SK-N-SH (cell line): Measurements from ENCODE around the gene SNTG2. TPM values are rescaled to one million over a fixed set of nuclear protein-coding genes. Genes with fewer than 3 reads are reported as not detected.

Source experiments
- CTCF ChIA-PET: fragments of 300-600, 350-600 bp; formaldehyde crosslinking; extraction: SDS; loops from one replicate; lab custom pipeline; 2021; lab: Yijun Ruan, JAX
- POLR2A ChIA-PET: fragments of 350-600 bp; sonication (Branson Sonifier 250); formaldehyde crosslinking; extraction: SDS; loops from one replicate; lab custom pipeline; 2020; ENCODE audit warnings: antibody characterized with exemption, inconsistent platforms; lab: Yijun Ruan, JAX
- DNase-seq: peaks from one replicate; pipeline ENCODE4 v3.0.0; 2012
- H2AFZ ChIP-seq: fragments of 200-600 bp; sonication (generic); 2 replicates; pipeline ENCODE4 v1.8.1; 2016; ENCODE audit warnings: antibody characterized with exemption, mild to moderate bottlenecking, low read depth
- H3F3A ChIP-seq: fragments of 200-600 bp; sonication (generic); replicated peaks from 2 replicates; pipeline ENCODE3; 2016; ENCODE audit warnings: antibody characterized with exemption, mild to moderate bottlenecking; ENCODE audit not compliant: insufficient read depth
- H3K27ac ChIP-seq, 2 experiments: fragments of 200-500 bp in 1 of 2; fragments of 200-600 bp in 1 of 2; sonication (Bioruptor generic) in 1 of 2; sonication (generic), shearing (Covaris generic) in 1 of 2; 2 replicates each; pipeline versions ENCODE4 v1.5.1 to v1.6.1; 2014 to 2016; ENCODE audit warnings: low read depth in 2 of 2, inconsistent platforms in 1 of 2, low read length in 1 of 2, mild to moderate bottlenecking in 1 of 2, mixed read lengths in 1 of 2
- H3K27me3 ChIP-seq: fragments of 200-600 bp; sonication (generic), shearing (Covaris generic); 2 replicates; pipeline ENCODE4 v1.6.1; 2016; ENCODE audit warnings: mixed run types; ENCODE audit not compliant: insufficient read depth
- H3K36me3 ChIP-seq, 2 experiments: fragments of 200-500 bp in 1 of 2; fragments of 200-600 bp in 1 of 2; sonication (Bioruptor generic) in 1 of 2; sonication (generic) in 1 of 2; replicated peaks in 1 of 2; 2 replicates each; pipeline versions ENCODE3 to v1.5.1; 2014 to 2016; ENCODE audit warnings: low read length in 1 of 2, mild to moderate bottlenecking in 1 of 2; ENCODE audit not compliant: insufficient read depth in 2 of 2, control insufficient read depth in 1 of 2
- H3K4me1 ChIP-seq, 2 experiments: fragments of 200-500 bp in 1 of 2; fragments of 200-600 bp in 1 of 2; sonication (Bioruptor generic) in 1 of 2; sonication (generic), shearing (Covaris generic) in 1 of 2; 2 replicates each; pipeline versions ENCODE4 v1.5.1 to v1.6.1; 2014 to 2016; ENCODE audit warnings: low read depth in 1 of 2, low read length in 1 of 2, mixed run types in 1 of 2; ENCODE audit not compliant: insufficient read depth in 2 of 2, control insufficient read depth in 1 of 2
- H3K4me2 ChIP-seq: fragments of 200-600 bp; sonication (generic), shearing (Covaris generic); 2 replicates; pipeline ENCODE4 v1.6.1; 2017; ENCODE audit warnings: mixed run types
- H3K4me3 ChIP-seq, 2 experiments: fragments of 200-500 bp in 1 of 2; fragments of 200-600 bp in 1 of 2; sonication (Bioruptor generic) in 1 of 2; sonication (generic), shearing (Covaris generic) in 1 of 2; 2 replicates each; pipeline versions ENCODE4 v1.5.1 to v1.8.1; 2014 to 2016; ENCODE audit warnings: low read depth in 2 of 2, inconsistent platforms in 1 of 2, low read length in 1 of 2, mild to moderate bottlenecking in 1 of 2, mixed read lengths in 1 of 2, moderate library complexity in 1 of 2
- H3K79me2 ChIP-seq: fragments of 200-600 bp; sonication (generic); 2 replicates; pipeline ENCODE4 v1.8.1; 2017; ENCODE audit warnings: mild to moderate bottlenecking; ENCODE audit not compliant: insufficient read depth
- H3K9ac ChIP-seq: fragments of 200-600 bp; sonication (generic); 2 replicates; pipeline ENCODE4 v1.6.1; 2017; ENCODE audit warnings: mixed run types
- H3K9me2 ChIP-seq: fragments of 200-600 bp; sonication (generic); 2 replicates; pipeline ENCODE4 v1.6.1; 2017; ENCODE audit warnings: mixed run types
- H3K9me3 ChIP-seq: fragments of 200-600 bp; sonication (generic); 2 replicates; pipeline ENCODE4 v1.6.1; 2017; ENCODE audit warnings: mixed run types, mild to moderate bottlenecking, moderate library complexity
- H4K20me1 ChIP-seq: fragments of 200-600 bp; sonication (generic); 2 replicates; pipeline ENCODE4 v1.6.1; 2017; ENCODE audit warnings: mild to moderate bottlenecking, mixed run types; ENCODE audit not compliant: insufficient read depth
- CTCF ChIP-seq: fragments of 200-600 bp; sonication (generic); IDR thresholded peaks from 2 replicates; pipeline ENCODE4 v1.6.1; 2017; ENCODE audit warnings: antibody characterized with exemption, mild to moderate bottlenecking, moderate library complexity
- ELF1 ChIP-seq: IDR thresholded peaks from 2 replicates; pipeline ENCODE4 v1.4.0; 2012
- MAX ChIP-seq: IDR thresholded peaks from 2 replicates; pipeline ENCODE4 v1.4.0; 2012; ENCODE audit warnings: low read depth
- MEF2A ChIP-seq: IDR thresholded peaks from 2 replicates; pipeline ENCODE4 v1.4.0; 2012; ENCODE audit warnings: low read depth, borderline replicate concordance
- NRF1 ChIP-seq: IDR thresholded peaks from 2 replicates; pipeline ENCODE4 v1.6.1; 2012; ENCODE audit warnings: low read depth, mild to moderate bottlenecking, low read length
- RFX5 ChIP-seq: IDR thresholded peaks from 2 replicates; pipeline ENCODE4 v1.6.1; 2012; ENCODE audit warnings: mild to moderate bottlenecking, improper control_type of control experiment, low read length
- SMC3 ChIP-seq: IDR thresholded peaks from 2 replicates; pipeline ENCODE4 v1.6.1; 2012; ENCODE audit warnings: low read depth, low read length, improper control_type of control experiment
- TCF12 ChIP-seq: IDR thresholded peaks from 2 replicates; pipeline ENCODE4 v1.4.0; 2012
- USF2 ChIP-seq: fragments of 150-350 bp; IDR thresholded peaks from 2 replicates; pipeline ENCODE4 v1.6.1; 2017; ENCODE audit warnings: antibody characterized with exemption, low read length, low read depth, borderline replicate concordance
- WGBS: methylation state at CpG from one replicate; pipeline ENCODE4 v1.1.6; 2017; ENCODE audit warnings: low lambda C conversion rate; 5-methylcytosine and 5-hydroxymethylcytosine counted together
- polyA plus RNA-seq, 3 experiments: library from polyadenylated mRNA; depleted of rRNA; stranded (reverse); fragments of >200 nt; gene quantifications; 2 replicates each; pipeline ENCODE4 v1.2.3, GENCODE V29; 2012

SNTG2 gene
- polyA plus RNA-seq, 1 of the 3 experiments (the other 2 are of a cell fraction) = not detected

GRCh38 chr2:1371082-1371481 lies 420.4 kb downstream of the SNTG2 start:
- TF ChIP-seq USF2 (no peak), SMC3 (no peak), MAX (no peak), ELF1 (no peak), NRF1 (no peak), TCF12 (no peak), RFX5 (no peak)
- TF ChIP-seq, all 33 proteins: peak for 0
- H3F3A ChIP-seq = no peaks in the 10 kb centered on the region

GRCh38 chr2:1373830-1374229 lies 423.2 kb downstream of the SNTG2 start:
- H3K4me3 ChIP-seq = no peak overlapping the region
- H2AFZ ChIP-seq = no peak overlapping the region
- no peak overlapping the region for H3K4me2 ChIP-seq
- POLR2A ChIA-PET = no interaction called here
- H3K9ac ChIP-seq = no peak overlapping the region
- no peaks in the 10 kb centered on the region for H3K9me2 ChIP-seq
- no peaks in the 10 kb centered on the region for H4K20me1 ChIP-seq
- H3K79me2 ChIP-seq = no peaks in the 10 kb centered on the region
- no peak for DNase-seq
- no peaks in the 10 kb centered on the region; the same call in 1 of the 2 replicates for H3K9me3 ChIP-seq
- 43% methylated on average over 12 of the region's 12 CpGs for WGBS
- H3F3A ChIP-seq = no peaks in the 10 kb centered on the region
- TF ChIP-seq RFX5 (no peak), MEF2A (no peak), CTCF (no peak)
- TF ChIP-seq, all 33 proteins: peak for 0
- Histone ChIP-seq H3K27me3 (no peaks in the 10 kb centered on the region), H3K27ac (no peak overlapping the region), H3K36me3 (no peaks in the 10 kb centered on the region), H3K4me1 (no peaks in the 10 kb centered on the region)
- CTCF ChIA-PET = interaction anchor here (1.2 kb wide), 1 partner anchor 177 kb away, joined by 4 read pairs; no protein-coding TSS in a partner anchor

More at GRCh38 chr2:1371082-1371481, 420.4 kb downstream of the SNTG2 start:
- H3K36me3 ChIP-seq = no peaks in the 10 kb centered on the region
- POLR2A ChIA-PET = interaction anchor here (0.6 kb wide), 1 partner anchor 888 kb away, joined by 3 read pairs; no protein-coding TSS in a partner anchor
- no peak overlapping the region for H3K27ac ChIP-seq
- DNase-seq = no peak
- CTCF ChIA-PET = no interaction called here
- WGBS = 35% methylated on average over 11 of the region's 11 CpGs
- no peak overlapping the region for H3K4me3 ChIP-seq
- H3K27me3 ChIP-seq = no peaks in the 10 kb centered on the region
- H3K9ac ChIP-seq = no peak overlapping the region
- H4K20me1 ChIP-seq = no peaks in the 10 kb centered on the region
- H3K79me2 ChIP-seq = no peaks in the 10 kb centered on the region
- H3K9me3 ChIP-seq = no peaks in the 10 kb centered on the region; the same call in 1 of the 2 replicates
- no peaks in the 10 kb centered on the region for H3K9me2 ChIP-seq
- no peak overlapping the region for H3K4me2 ChIP-seq
- H2AFZ ChIP-seq = no peak overlapping the region
- peaks cover 0 to 6% of the 10 kb centered on the region in 2 experiments; a peak in 1 of 4 replicates for H3K4me1 ChIP-seq
